Measurements from ENCODE around the gene CXXC5. TPM values are rescaled to one million over a fixed set of nuclear protein-coding genes. Genes with fewer than 3 reads are reported as not detected.
"Not testable (repeated sequence)": the region's sequence is repeated elsewhere in the genome, so short reads cannot be mapped to it uniquely, and the experiment has no call there.

The CXXC5 gene
- total and polyA plus RNA-seq, 9 donors, result 4.4 to 35.7 (median 8.7) TPM

DNA sequence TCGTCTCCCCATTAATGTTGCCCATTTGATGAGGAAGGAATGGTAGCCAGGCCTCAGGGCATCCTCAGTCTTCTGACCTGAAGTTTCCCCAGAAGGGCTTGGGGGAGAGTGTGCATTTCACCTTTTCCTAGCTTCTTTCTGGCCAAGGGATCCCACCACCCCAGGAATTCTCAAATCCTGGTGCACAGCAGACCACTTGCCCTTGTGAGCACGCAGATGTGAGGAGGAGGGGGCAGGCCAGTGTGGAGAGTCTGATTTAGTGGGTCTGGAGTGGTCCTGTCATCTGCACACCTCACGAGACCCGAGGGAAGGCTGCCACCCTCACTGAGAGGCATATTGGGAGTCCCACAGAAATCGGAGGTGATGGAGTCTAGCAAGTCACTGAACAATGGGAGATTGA, 64.3 kb downstream of the CXXC5 start:
- Histone ChIP-seq H3K4me3 (no peak overlapping the region), H3K27me3 (no peaks in the 10 kb centered on the region), H3K9me3 (no peaks in the 10 kb centered on the region), H3K4me1 (ENCODE audit: insufficient read depth) (peaks cover 15% of the 10 kb centered on the region), H3K36me3 (no peaks in the 10 kb centered on the region), H3K27ac (no peak overlapping the region)
- no peak for DNase-seq
- intact Hi-C loops (cut with DNase I), result no loop called here
- WGBS, 3 donors, result 84 to 89% (median 89%) methylated on average over 5 of the region's 5 CpGs
- TF ChIP-seq EP300 (IDR thresholded peaks at IDR 0.05) (no peak), POLR2A (IDR thresholded peaks at IDR 0.05) (no peak)
- TF ChIP-seq, protein P1, sequence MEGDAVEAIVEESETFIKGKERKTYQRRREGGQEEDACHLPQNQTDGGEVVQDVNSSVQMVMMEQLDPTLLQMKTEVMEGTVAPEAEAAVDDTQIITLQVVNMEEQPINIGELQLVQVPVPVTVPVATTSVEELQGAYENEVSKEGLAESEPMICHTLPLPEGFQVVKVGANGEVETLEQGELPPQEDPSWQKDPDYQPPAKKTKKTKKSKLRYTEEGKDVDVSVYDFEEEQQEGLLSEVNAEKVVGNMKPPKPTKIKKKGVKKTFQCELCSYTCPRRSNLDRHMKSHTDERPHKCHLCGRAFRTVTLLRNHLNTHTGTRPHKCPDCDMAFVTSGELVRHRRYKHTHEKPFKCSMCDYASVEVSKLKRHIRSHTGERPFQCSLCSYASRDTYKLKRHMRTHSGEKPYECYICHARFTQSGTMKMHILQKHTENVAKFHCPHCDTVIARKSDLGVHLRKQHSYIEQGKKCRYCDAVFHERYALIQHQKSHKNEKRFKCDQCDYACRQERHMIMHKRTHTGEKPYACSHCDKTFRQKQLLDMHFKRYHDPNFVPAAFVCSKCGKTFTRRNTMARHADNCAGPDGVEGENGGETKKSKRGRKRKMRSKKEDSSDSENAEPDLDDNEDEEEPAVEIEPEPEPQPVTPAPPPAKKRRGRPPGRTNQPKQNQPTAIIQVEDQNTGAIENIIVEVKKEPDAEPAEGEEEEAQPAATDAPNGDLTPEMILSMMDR (IDR thresholded peaks at IDR 0.05), result no peak

DNA sequence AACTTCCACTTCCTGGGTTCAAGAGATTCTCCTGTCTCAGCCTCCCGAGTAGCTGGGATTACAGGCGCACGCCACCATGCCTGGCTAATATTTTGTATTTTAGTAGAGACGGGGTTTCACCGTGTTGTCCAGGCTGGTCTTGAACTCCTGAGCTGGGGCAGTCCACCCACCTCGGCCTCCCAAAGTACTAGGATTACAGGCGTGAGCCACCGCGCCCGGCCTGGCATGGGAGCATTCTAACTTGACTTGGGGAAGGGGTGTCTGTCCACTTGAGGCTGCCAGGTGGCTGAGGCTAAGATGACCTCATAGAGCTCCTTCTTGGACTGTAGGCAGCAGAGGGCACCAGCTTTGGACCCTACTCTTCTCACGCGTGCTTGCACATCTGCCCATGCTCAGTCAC, 65.7 kb downstream of the CXXC5 start:
- H3K27ac ChIP-seq; DNase-seq; H3K27me3 ChIP-seq; H3K4me3 ChIP-seq; H3K9me3 ChIP-seq; H3K36me3 ChIP-seq; intact Hi-C loops (cut with DNase I): not testable (repeated sequence)
- peaks cover 15% of the 10 kb centered on the region for H3K4me1 ChIP-seq (ENCODE audit: insufficient read depth)
- WGBS, 3 donors, result 94 to 99% (median 95%) methylated on average over 12 of the region's 12 CpGs

DNA sequence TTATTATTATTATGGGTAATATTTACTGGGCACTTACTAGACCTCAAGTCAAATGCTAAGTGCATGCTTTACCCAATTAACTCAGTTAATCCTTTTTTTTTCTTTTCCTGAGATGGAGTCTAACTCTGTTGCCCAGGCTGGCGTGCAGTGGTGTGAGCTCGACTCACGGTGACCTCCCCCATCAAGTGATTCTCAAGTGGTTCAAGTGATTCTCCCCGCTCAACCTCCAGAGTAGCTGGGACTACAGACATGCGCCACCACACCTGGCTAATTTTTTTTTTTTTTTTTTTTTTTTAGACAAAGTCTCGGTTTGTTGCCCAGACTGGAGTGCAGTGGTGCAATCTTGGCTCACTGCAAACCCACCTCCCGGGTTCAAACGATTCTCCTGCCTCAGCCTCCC, 69.1 kb downstream of the CXXC5 start:
- no peaks in the 10 kb centered on the region for H3K36me3 ChIP-seq
- H3K27ac ChIP-seq, result no peak overlapping the region
- TF ChIP-seq EP300 (IDR thresholded peaks at IDR 0.05) (no peak), POLR2A (IDR thresholded peaks at IDR 0.05) (no peak)
- TF ChIP-seq, protein P1 (IDR thresholded peaks at IDR 0.05), result no peak
- no peak overlapping the region for H3K4me3 ChIP-seq
- no peak for DNase-seq
- H3K27me3 ChIP-seq, result no peaks in the 10 kb centered on the region
- intact Hi-C loops (cut with DNase I), result no loop called here
- 93 to 96% (median 94%) methylated on average over 8 of the region's 8 CpGs for WGBS, 3 donors
- H3K9me3 ChIP-seq, result no peaks in the 10 kb centered on the region
- H3K4me1 ChIP-seq (ENCODE audit: insufficient read depth), result no peaks in the 10 kb centered on the region

DNA sequence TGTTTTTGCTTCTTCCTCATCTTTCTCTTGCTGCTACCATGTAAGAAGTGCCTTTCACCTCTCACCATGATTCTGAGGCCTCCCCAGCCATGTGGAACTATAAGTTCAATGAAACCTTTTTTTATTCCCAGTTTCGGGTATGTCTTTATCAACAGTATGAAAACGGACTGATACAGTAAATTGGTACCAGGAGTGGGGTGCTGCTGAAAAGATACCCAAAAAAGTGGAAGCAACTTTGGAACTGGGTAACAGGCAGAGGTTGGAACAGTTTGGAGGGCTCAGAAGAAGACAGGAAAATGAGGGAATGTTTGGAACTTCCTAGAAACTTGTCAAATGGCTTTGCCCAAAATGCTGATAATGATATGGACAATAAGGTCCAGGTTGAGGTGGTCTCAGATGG, 70.3 kb downstream of the CXXC5 start:
- H3K9me3 ChIP-seq; H3K27me3 ChIP-seq; H3K27ac ChIP-seq; DNase-seq; intact Hi-C loops (cut with DNase I); H3K36me3 ChIP-seq; H3K4me3 ChIP-seq; H3K4me1 ChIP-seq (ENCODE audit: insufficient read depth): not testable (repeated sequence)
- WGBS, 3 donors, result 86 to 95% (median 94%) methylated on average over 2 of the region's 2 CpGs

DNA sequence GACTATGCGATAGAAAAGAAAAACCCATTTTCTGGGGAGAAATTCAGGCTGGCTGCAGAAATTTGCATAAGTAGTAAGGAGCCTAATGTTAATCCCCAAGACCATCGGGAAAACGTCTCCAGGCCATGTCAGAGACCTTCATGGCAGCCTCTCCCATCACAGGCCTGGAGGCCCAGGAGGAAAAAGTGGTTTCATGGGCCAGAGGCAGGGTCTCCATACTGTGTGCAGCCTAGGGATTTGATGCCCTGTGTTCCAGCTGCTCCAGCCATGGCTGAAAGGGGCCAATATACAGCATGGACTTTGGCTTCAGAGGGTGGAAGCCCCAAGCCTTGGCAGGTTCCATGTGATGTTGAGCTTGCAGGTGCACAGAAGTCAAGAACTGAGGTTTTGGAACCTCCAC, 71.8 kb downstream of the CXXC5 start:
- H3K27me3 ChIP-seq; DNase-seq; H3K27ac ChIP-seq; H3K4me1 ChIP-seq (ENCODE audit: insufficient read depth); H3K9me3 ChIP-seq; H3K4me3 ChIP-seq; H3K36me3 ChIP-seq; intact Hi-C loops (cut with DNase I): not testable (repeated sequence)
- 91 to 100% (median 95%) methylated on average over 3 of the region's 3 CpGs for WGBS, 3 donors

DNA sequence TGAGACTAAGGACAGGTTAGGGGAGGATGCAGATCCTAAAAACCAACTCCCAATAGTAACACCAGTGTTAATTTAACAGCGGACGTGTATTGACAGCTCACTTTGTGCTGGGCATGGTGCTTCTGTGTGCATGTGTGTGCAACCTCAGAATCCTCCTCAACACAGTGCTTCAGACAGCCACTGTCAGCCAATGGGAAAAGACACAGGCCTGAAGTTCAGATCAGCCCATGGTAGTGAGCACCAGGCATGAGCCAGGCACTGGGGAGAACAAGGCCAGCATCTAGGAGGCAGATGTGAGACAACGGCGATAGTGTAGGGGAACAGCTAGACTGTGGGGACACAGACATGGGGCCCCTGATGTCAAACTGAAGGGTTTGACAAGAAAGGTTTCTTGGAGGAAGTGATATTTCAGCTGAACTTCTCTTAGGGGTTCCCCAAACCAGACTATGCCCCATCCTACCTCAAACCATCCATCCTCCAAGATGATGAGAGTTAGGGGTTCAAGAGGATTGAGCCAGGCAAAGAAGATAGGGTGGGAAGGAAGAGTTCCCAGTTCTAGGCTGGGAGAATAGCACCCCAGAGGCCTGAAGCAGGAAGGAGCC, 75.9 kb downstream of the CXXC5 start:
- Histone ChIP-seq H3K9me3 (no peaks in the 10 kb centered on the region), H3K4me3 (no peak overlapping the region), H3K27me3 (no peaks in the 10 kb centered on the region), H3K4me1 (ENCODE audit: insufficient read depth) (peaks cover 2% of the 10 kb centered on the region), H3K27ac (no peak overlapping the region), H3K36me3 (no peaks in the 10 kb centered on the region)
- no peak for TF ChIP-seq EP300 (IDR thresholded peaks at IDR 0.05)
- no peak for TF ChIP-seq POLR2A (IDR thresholded peaks at IDR 0.05)
- TF ChIP-seq, protein P1 (IDR thresholded peaks at IDR 0.05), result no peak
- intact Hi-C loops (cut with DNase I), result no loop called here
- DNase-seq, result no peak
- 95 to 98% (median 97%) methylated on average over 4 of the region's 4 CpGs for WGBS, 3 donors
